Cerebellar nuclear complex (tissue), 1 donor: ENCODE measurements around the gene TMPRSS7.

Experiments
- DNase-seq, 2 experiments: peaks; one replicate each; lab custom pipeline; 2025; lab: John Stamatoyannopoulos, UW

The TMPRSS7 gene

GRCh38 chr3:112034436-112034835 lies at the start of gene TMPRSS7:
Gene TMPRSS7, plus strand, starts transcription at chr3:112034736. Its CDS starts 110 bp downstream, at chr3:112034846.
- no peak for DNase-seq

- DNase-seq: no peak
These were observed 47.7 kb upstream of the TMPRSS7 start for GRCh38 chr3:111986800-111987199.

GRCh38 chr3:111989061-111989678 lies 45.4 kb upstream of the TMPRSS7 start:
- DNase-seq: peak in 1 of 2 experiments; percentile 39

- no peak for DNase-seq
These were observed 41.5 kb upstream of the TMPRSS7 start for GRCh38 chr3:111993038-111993437.

- peak; percentile 40 to 44 for DNase-seq
These were observed 35.7 kb upstream of the TMPRSS7 start, which contains the start of gene TAGLN3 for GRCh38 chr3:111998636-111999483. Gene TAGLN3, plus strand, starts transcription at chr3:111998922. Its CDS starts 501 bp downstream, at chr3:111999423.

GRCh38 chr3:111999484-112000324 lies 34.8 kb upstream of the TMPRSS7 start:
- peak in 1 of 2 experiments; percentile 49 for DNase-seq

- DNase-seq: no peak
These were observed 34.2 kb upstream of the TMPRSS7 start for GRCh38 chr3:112000367-112000771.

- DNase-seq: no peak
These were observed 33.6 kb upstream of the TMPRSS7 start for GRCh38 chr3:112000966-112001365.

GRCh38 chr3:112001526-112001925 lies 33.0 kb upstream of the TMPRSS7 start:
- peak in 1 of 2 experiments; percentile 19 for DNase-seq

- DNase-seq: no peak
These were observed 32.2 kb upstream of the TMPRSS7 start for GRCh38 chr3:112002096-112002971.

GRCh38 chr3:112003321-112004080 lies 31.0 kb upstream of the TMPRSS7 start:
- DNase-seq: no peak

GRCh38 chr3:112004187-112004586 lies 30.3 kb upstream of the TMPRSS7 start:
- DNase-seq: no peak

GRCh38 chr3:112004669-112005068 lies 29.9 kb upstream of the TMPRSS7 start:
- no peak for DNase-seq

GRCh38 chr3:112005091-112005672 lies 29.4 kb upstream of the TMPRSS7 start:
- no peak for DNase-seq

- no peak for DNase-seq
These were observed 26.9 kb upstream of the TMPRSS7 start for GRCh38 chr3:112007633-112008032.

- DNase-seq: no peak
These were observed 24.9 kb upstream of the TMPRSS7 start for GRCh38 chr3:112009670-112010069.

- DNase-seq: no peak
These were observed 23.9 kb upstream of the TMPRSS7 start for GRCh38 chr3:112010636-112011035.

- DNase-seq: no peak
These were observed 23.1 kb upstream of the TMPRSS7 start for GRCh38 chr3:112011376-112011940.

GRCh38 chr3:112012205-112012992 lies 22.1 kb upstream of the TMPRSS7 start:
- no peak for DNase-seq
